CD4-positive, alpha-beta T cell (primary cell): ENCODE data around the gene ULK4. TPM values are rescaled to one million over a fixed set of nuclear protein-coding genes. Genes with fewer than 3 reads are reported as not detected.

Source experiments
- ATAC-seq: fragments of 200-7000 bp; cut with Tn5 transposase; one replicate; pipeline ENCODE4 v1.10.0; 2022; ENCODE audit warnings: mild to moderate bottlenecking; ENCODE audit not compliant: poor library complexity
- CTCF ChIA-PET: fragments of 350-600 bp; sonication (Branson Sonifier 250); formaldehyde crosslinking; loops from one replicate; lab custom pipeline; 2021; ENCODE audit warnings: antibody characterized with exemption, inconsistent platforms; lab: Charles Lee
- POLR2A ChIA-PET: fragments of 350-600 bp; sonication (Branson Sonifier 250); formaldehyde crosslinking; loops from one replicate; lab custom pipeline; 2021; ENCODE audit warnings: antibody characterized with exemption, inconsistent platforms; lab: Charles Lee
- DNase-seq, 14 experiments: peaks; one replicate each; pipeline ENCODE4 v3.0.0-alpha.2; 2013 to 2020; ENCODE audit warnings: mixed read lengths in 2 of 14
- H3K27ac ChIP-seq, 2 donors: one replicate each; pipeline versions ENCODE4 v1.5.1 to v1.7.0; 2013; ENCODE audit warnings: low read length in 2 of 2, low read depth in 1 of 2, mild to moderate bottlenecking in 1 of 2
- H3K27me3 ChIP-seq, 2 experiments: 1 replicate in 1 of 2; 2 replicates in 1 of 2; pipeline versions ENCODE4 v1.6.1 to v1.7.0; 2013; ENCODE audit warnings: low read length in 2 of 2, control low read depth in 1 of 2, mild to moderate bottlenecking in 1 of 2, moderate library complexity in 1 of 2; ENCODE audit not compliant: insufficient read depth in 2 of 2, control insufficient read depth in 1 of 2
- H3K36me3 ChIP-seq: one replicate; pipeline ENCODE4 v1.6.1; 2013; ENCODE audit warnings: low read length, control low read depth; ENCODE audit not compliant: insufficient read depth
- H3K4me1 ChIP-seq: one replicate; pipeline ENCODE4 v1.6.1; 2013; ENCODE audit warnings: low read length, control low read depth; ENCODE audit not compliant: insufficient read depth
- H3K4me3 ChIP-seq: one replicate; pipeline ENCODE4 v1.5.1; 2013; ENCODE audit warnings: mild to moderate bottlenecking, low read length, moderate library complexity
- H3K9me3 ChIP-seq, 2 experiments: 1 replicate in 1 of 2; 2 replicates in 1 of 2; pipeline versions ENCODE4 v1.6.1 to v1.7.0; 2013; ENCODE audit warnings: low read length in 2 of 2, mild to moderate bottlenecking in 2 of 2, control low read depth in 1 of 2, moderate library complexity in 1 of 2; ENCODE audit not compliant: control insufficient read depth in 1 of 2, insufficient read depth in 1 of 2
- H3K27ac Mint-ChIP-seq: one replicate; pipeline ENCODE4 v1.8.0; 2020; ENCODE audit warnings: mixed read lengths
- H3K27me3 Mint-ChIP-seq: one replicate; pipeline ENCODE4 v1.8.0; 2021; ENCODE audit warnings: mixed read lengths
- H3K36me3 Mint-ChIP-seq: one replicate; pipeline ENCODE4 v1.8.0; 2021; ENCODE audit warnings: low read depth, mixed read lengths
- H3K4me1 Mint-ChIP-seq: one replicate; pipeline ENCODE4 v1.8.0; 2021; ENCODE audit warnings: low read depth, mixed read lengths
- H3K4me3 Mint-ChIP-seq: one replicate; pipeline ENCODE4 v1.8.0; 2020; ENCODE audit warnings: mild to moderate bottlenecking, mixed read lengths
- H3K9me3 Mint-ChIP-seq: one replicate; pipeline ENCODE4 v1.8.0; 2020; ENCODE audit warnings: mixed read lengths
- CTCF ChIP-seq: fragments of 200-600 bp; IDR thresholded peaks from one replicate; pipeline ENCODE4 v1.8.0; 2022; ENCODE audit warnings: antibody characterized with exemption, mild to moderate bottlenecking
- intact Hi-C, 2 experiments: fragments of 100-400 bp; cut with DNase I in 1 of 2; cut with micrococcal nuclease in 1 of 2; formaldehyde crosslinking; loops; one replicate each; pipeline versions ENCODE4 v1.15.1 to v1.9.0; 2023 to 2025; cut with DNase I, micrococcal nuclease
- total RNA-seq, 174 experiments: library from RNA in 2 of 174; stranded (reverse) in 2 of 174; gene quantifications; one replicate each; pipeline ENCODE4 v1.2.3 and lab custom pipeline; 2021 to 2026

Gene ULK4
- total RNA-seq, 2 experiments from 2014 or later: 23.8 to 28.6 TPM

GRCh38 chr3:41251593-41251992, 710.3 kb downstream of the ULK4 start:
- ChIA-PET CTCF (no interaction called here), POLR2A (no interaction called here)
- H3K36me3 Mint-ChIP-seq: peaks cover 10% of the 10 kb centered on the region
- TF ChIP-seq CTCF: no peak
- H3K9me3 Mint-ChIP-seq: peaks cover 5% of the 10 kb centered on the region
- no peak overlapping the region for H3K27ac Mint-ChIP-seq
- no peak for ATAC-seq
- Histone ChIP-seq H3K4me1 (no peaks in the 10 kb centered on the region), H3K27me3 (no peaks in the 10 kb centered on the region), H3K9me3 (no peaks in the 10 kb centered on the region), H3K27ac (no peak overlapping the region), H3K36me3 (no peaks in the 10 kb centered on the region), H3K4me3 (no peak overlapping the region)
- no peaks in the 10 kb centered on the region for H3K4me1 Mint-ChIP-seq
- H3K4me3 Mint-ChIP-seq: no peak overlapping the region
- intact Hi-C loops: no loop called here
- H3K27me3 Mint-ChIP-seq: no peaks in the 10 kb centered on the region
- no peak for DNase-seq

DNA sequence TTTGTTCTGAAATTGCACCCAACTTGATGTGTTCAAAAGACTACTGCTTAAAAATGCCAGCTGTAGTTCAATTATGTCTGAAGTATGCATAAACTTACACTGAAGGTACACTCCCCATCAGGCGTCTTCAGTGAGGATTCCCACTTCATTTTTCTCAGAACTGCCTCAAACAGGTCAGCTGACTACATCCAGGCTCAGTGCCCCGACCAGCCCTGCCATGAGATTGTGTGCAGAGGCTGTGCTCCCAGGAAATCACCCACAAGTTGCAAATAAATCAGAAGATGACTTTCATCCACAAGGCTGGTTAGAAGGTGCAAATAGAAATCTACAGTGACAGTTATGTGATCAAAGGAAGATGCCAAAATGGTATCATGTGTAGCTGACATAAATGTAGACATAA, 711.1 kb downstream of the ULK4 start:
- TF ChIP-seq CTCF: no peak
- Histone ChIP-seq H3K4me3 (no peak overlapping the region), H3K9me3 (no peaks in the 10 kb centered on the region), H3K36me3 (no peaks in the 10 kb centered on the region), H3K27ac (no peak overlapping the region), H3K27me3 (no peaks in the 10 kb centered on the region), H3K4me1 (no peaks in the 10 kb centered on the region)
- Mint-ChIP-seq H3K4me3 (no peak overlapping the region), H3K27ac (no peak overlapping the region), H3K9me3 (peaks cover 5% of the 10 kb centered on the region), H3K27me3 (no peaks in the 10 kb centered on the region), H3K4me1 (no peaks in the 10 kb centered on the region), H3K36me3 (peaks cover 10% of the 10 kb centered on the region)
- intact Hi-C loops: no loop called here
- ChIA-PET POLR2A (interaction anchor here (1.2 kb wide), 1 partner anchor 15 kb away, joined by 3 read pairs; no protein-coding TSS in a partner anchor), CTCF (no interaction called here)
- ATAC-seq (no peak), DNase-seq (no peak)

DNA sequence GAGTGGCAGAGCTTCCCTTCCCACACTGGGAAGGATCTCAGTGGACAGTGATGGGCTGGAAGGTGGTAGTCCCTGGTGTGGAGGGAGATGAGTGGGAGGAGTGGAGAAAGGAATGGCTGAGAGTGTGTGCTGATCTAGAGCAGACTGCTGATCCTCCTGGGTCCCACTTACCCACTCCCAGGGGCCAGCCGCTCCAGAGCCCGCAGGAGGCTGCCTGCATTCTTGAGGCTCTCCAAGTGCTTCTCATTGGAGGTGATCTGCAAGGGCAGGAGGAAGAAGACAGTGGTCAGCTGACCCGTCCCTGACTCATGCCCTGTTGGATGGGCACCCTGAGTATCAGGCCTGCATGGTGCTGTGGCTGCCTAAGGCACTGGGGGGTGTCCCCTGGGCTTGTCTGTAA, 712.6 kb downstream of the ULK4 start:
- no peaks in the 10 kb centered on the region for H3K4me1 Mint-ChIP-seq
- no peak overlapping the region for H3K27ac ChIP-seq
- ChIA-PET CTCF (no interaction called here), POLR2A (no interaction called here)
- intact Hi-C loops: no loop called here
- H3K27me3 ChIP-seq: no peaks in the 10 kb centered on the region
- TF ChIP-seq CTCF: no peak
- H3K27ac Mint-ChIP-seq: no peak overlapping the region
- H3K27me3 Mint-ChIP-seq: no peaks in the 10 kb centered on the region
- H3K4me3 Mint-ChIP-seq: no peak overlapping the region
- H3K36me3 Mint-ChIP-seq: peaks cover 10% of the 10 kb centered on the region
- no peak overlapping the region for H3K4me3 ChIP-seq
- no peaks in the 10 kb centered on the region for H3K9me3 ChIP-seq
- peaks cover 4% of the 10 kb centered on the region for H3K36me3 ChIP-seq
- no peak for DNase-seq
- H3K9me3 Mint-ChIP-seq: peaks cover 5% of the 10 kb centered on the region
- H3K4me1 ChIP-seq: no peaks in the 10 kb centered on the region
- no peak for ATAC-seq
